H1 (cell line): ENCODE data around the gene CEMP1. TPM values are rescaled to one million over a fixed set of nuclear protein-coding genes. Genes with fewer than 3 reads are reported as not detected.

Experiments used
- CTCF ChIA-PET: fragments of 300-600 bp; sonication (Branson Sonifier 250); formaldehyde crosslinking; loops from one replicate; lab custom pipeline; 2021; ENCODE audit not compliant: partially characterized antibody; lab: Charles Lee
- POLR2A ChIA-PET: fragments of 300-600 bp; sonication (Branson Sonifier 250); formaldehyde crosslinking; loops from one replicate; lab custom pipeline; 2021; ENCODE audit warnings: inconsistent platforms; ENCODE audit not compliant: partially characterized antibody; lab: Charles Lee
- DNase-seq, 2 experiments: peaks; one replicate each; pipeline versions ENCODE4 v3.0.0 to v3.0.0-alpha.2; 2010 to 2022; ENCODE audit warnings: low spot score in 2 of 2, low read depth in 1 of 2, mixed read lengths in 1 of 2
- FAIRE-seq: peaks from 2 replicates; lab custom pipeline; 2011; peaks lifted over from hg19 to GRCh38; lab: Jason Lieb, UNC
- H2AFZ ChIP-seq: 2 replicates; pipeline ENCODE4 v1.8.1; 2012; ENCODE audit warnings: low read length, inconsistent platforms
- H2AK5ac ChIP-seq: 2 replicates; pipeline ENCODE4 v1.6.1; 2013; ENCODE audit warnings: low read depth, low read length
- H2BK120ac ChIP-seq: replicated peaks from 2 replicates; pipeline ENCODE3; 2013; ENCODE audit warnings: low read depth, low read length, inconsistent platforms
- H2BK12ac ChIP-seq: 2 replicates; pipeline ENCODE4 v1.6.1; 2013; ENCODE audit warnings: low read depth, low read length
- H2BK15ac ChIP-seq: 2 replicates; pipeline ENCODE4 v1.6.1; 2013; ENCODE audit warnings: low read length
- H2BK20ac ChIP-seq: 2 replicates; pipeline ENCODE4 v1.6.1; 2013; ENCODE audit warnings: low read length
- H2BK5ac ChIP-seq: 2 replicates; pipeline ENCODE4 v1.6.1; 2013; ENCODE audit warnings: low read depth, low read length
- H3K14ac ChIP-seq: 2 replicates; pipeline ENCODE4 v1.6.1; 2013; ENCODE audit warnings: inconsistent platforms; ENCODE audit not compliant: insufficient read length
- H3K18ac ChIP-seq: 2 replicates; pipeline ENCODE4 v1.6.1; 2013; ENCODE audit warnings: low read length; ENCODE audit errors: extremely low read depth
- H3K23ac ChIP-seq: 2 replicates; pipeline ENCODE4 v1.6.1; 2013; ENCODE audit warnings: inconsistent platforms; ENCODE audit not compliant: insufficient read length
- H3K23me2 ChIP-seq: 2 replicates; pipeline ENCODE4 v1.6.1; 2013; ENCODE audit warnings: low read depth, low read length
- H3K27ac ChIP-seq: 2 replicates; pipeline ENCODE4 v1.6.1; 2011; ENCODE audit warnings: low read depth, low read length, inconsistent platforms
- H3K27me3 ChIP-seq, 4 experiments: replicated peaks in 1 of 4; 1 replicate in 1 of 4; 2 replicates in 3 of 4; pipeline versions ENCODE4 v1.6.1 to v1.8.1; 2011 to 2013; ENCODE audit warnings: low read length in 3 of 4, mild to moderate bottlenecking in 3 of 4, inconsistent platforms in 2 of 4, mixed read lengths in 2 of 4, moderate library complexity in 1 of 4; ENCODE audit not compliant: control insufficient read depth in 3 of 4, insufficient read depth in 3 of 4; ENCODE audit errors: extremely low read depth in 1 of 4
- H3K36me3 ChIP-seq, 4 experiments: 2 replicates each; pipeline versions ENCODE4 v1.6.1 to v1.8.1; 2011 to 2013; ENCODE audit warnings: mild to moderate bottlenecking in 4 of 4, low read length in 3 of 4, moderate library complexity in 2 of 4, control low read depth in 1 of 4, inconsistent platforms in 1 of 4; ENCODE audit not compliant: insufficient read depth in 4 of 4, control insufficient read depth in 2 of 4
- H3K4ac ChIP-seq: replicated peaks from 2 replicates; pipeline ENCODE3; 2013; ENCODE audit warnings: low read length, low read depth, mixed read lengths, inconsistent platforms; ENCODE audit not compliant: insufficient read length
- H3K4me1 ChIP-seq, 4 experiments: replicated peaks in 1 of 4; 1 replicate in 1 of 4; 2 replicates in 3 of 4; pipeline versions ENCODE4 v1.6.1 to v1.8.1; 2011 to 2013; ENCODE audit warnings: low read length in 3 of 4, inconsistent platforms in 2 of 4, mixed read lengths in 1 of 4; ENCODE audit not compliant: insufficient read depth in 4 of 4, control insufficient read depth in 3 of 4
- H3K4me2 ChIP-seq, 2 experiments: 2 replicates each; pipeline versions ENCODE4 v1.6.1 to v1.8.1; 2011 to 2013; ENCODE audit warnings: low read depth in 2 of 2, low read length in 2 of 2, control low read depth in 1 of 2, inconsistent platforms in 1 of 2, mild to moderate bottlenecking in 1 of 2; ENCODE audit not compliant: insufficient read depth in 1 of 2
- H3K4me3 ChIP-seq, 4 experiments: fragments of 200-600, 300-600 bp in 1 of 4; sonication (generic), shearing (Covaris generic), sonication (Bioruptor Twin) in 1 of 4; 2 replicates each; pipeline versions ENCODE4 v1.5.1 to v1.8.1; 2011 to 2016; ENCODE audit warnings: low read length in 4 of 4, low read depth in 3 of 4, control low read depth in 2 of 4, inconsistent platforms in 2 of 4, mild to moderate bottlenecking in 2 of 4, mixed read lengths in 1 of 4, moderate library complexity in 1 of 4; ENCODE audit not compliant: insufficient read depth in 2 of 4; ENCODE audit errors: extremely low read depth in 1 of 4
- H3K56ac ChIP-seq: replicated peaks from 2 replicates; pipeline ENCODE3; 2013; ENCODE audit warnings: low read depth, mild to moderate bottlenecking, mixed read lengths, low read length, inconsistent platforms; ENCODE audit not compliant: insufficient read length
- H3K79me1 ChIP-seq: 2 replicates; pipeline ENCODE4 v1.6.1; 2013; ENCODE audit warnings: low read depth, low read length, control low read depth
- H3K79me2 ChIP-seq, 2 experiments: 2 replicates each; pipeline versions ENCODE4 v1.6.1 to v1.8.1; 2012 to 2013; ENCODE audit warnings: low read length in 2 of 2, mild to moderate bottlenecking in 2 of 2, inconsistent platforms in 1 of 2; ENCODE audit not compliant: insufficient read depth in 2 of 2, control insufficient read depth in 1 of 2
- H3K9ac ChIP-seq, 4 experiments: replicated peaks in 1 of 4; 1 replicate in 1 of 4; 2 replicates in 3 of 4; pipeline versions ENCODE4 v1.6.1 to v1.8.1; 2011 to 2013; ENCODE audit warnings: low read depth in 3 of 4, low read length in 3 of 4, control low read depth in 2 of 4, mild to moderate bottlenecking in 2 of 4, moderate library complexity in 2 of 4, inconsistent platforms in 1 of 4; ENCODE audit errors: extremely low read depth in 1 of 4
- H3K9me3 ChIP-seq, 2 experiments: 2 replicates each; pipeline versions ENCODE4 v1.6.1 to v1.8.1; 2012 to 2013; ENCODE audit warnings: mild to moderate bottlenecking in 2 of 2, moderate library complexity in 2 of 2, control low read depth in 1 of 2, inconsistent platforms in 1 of 2, low read depth in 1 of 2, low read length in 1 of 2, mixed read lengths in 1 of 2; ENCODE audit not compliant: insufficient read depth in 2 of 2
- H4K20me1 ChIP-seq, 2 experiments: replicated peaks in 1 of 2; 2 replicates each; pipeline versions ENCODE3 to v1.8.1; 2011 to 2013; ENCODE audit warnings: inconsistent platforms in 2 of 2, low read length in 2 of 2, mild to moderate bottlenecking in 1 of 2; ENCODE audit not compliant: insufficient read depth in 2 of 2, control insufficient read depth in 1 of 2
- H4K5ac ChIP-seq: 2 replicates; pipeline ENCODE4 v1.6.1; 2013; ENCODE audit warnings: low read length, low read depth, mixed read lengths, inconsistent platforms; ENCODE audit not compliant: insufficient read length
- H4K8ac ChIP-seq: 2 replicates; pipeline ENCODE4 v1.8.0; 2013; ENCODE audit warnings: mild to moderate bottlenecking, moderate library complexity, low read length, inconsistent platforms; ENCODE audit not compliant: insufficient read depth; ENCODE audit errors: extremely low read depth
- H4K91ac ChIP-seq: replicated peaks from 2 replicates; pipeline ENCODE3; 2013; ENCODE audit warnings: low read length, mixed read lengths, inconsistent platforms; ENCODE audit not compliant: insufficient read length
- EP300 ChIP-seq, 2 experiments: IDR thresholded peaks; 1 replicate in 1 of 2; 2 replicates in 1 of 2; pipeline ENCODE4 v1.6.1; 2011 to 2012; ENCODE audit warnings: low read depth in 2 of 2, low read length in 2 of 2, mild to moderate bottlenecking in 2 of 2, borderline replicate concordance in 1 of 2, inconsistent platforms in 1 of 2, moderate library complexity in 1 of 2
- HDAC2 ChIP-seq, 2 experiments: fragments of 300-600 bp in 1 of 2; sonication (generic) in 1 of 2; IDR thresholded peaks; 2 replicates each; pipeline ENCODE4 v1.6.1; 2011 to 2012; ENCODE audit warnings: low read depth in 2 of 2, low read length in 2 of 2, mild to moderate bottlenecking in 2 of 2, moderate library complexity in 2 of 2, borderline replicate concordance in 1 of 2, inconsistent platforms in 1 of 2
- JUN ChIP-seq: IDR thresholded peaks from 2 replicates; pipeline ENCODE4 v1.6.1; 2011; ENCODE audit warnings: low read depth, mild to moderate bottlenecking, improper control_type of control experiment, low read length
- PHF8 ChIP-seq: fragments of 200-600 bp; sonication (generic); conservative IDR thresholded peaks from 2 replicates; pipeline ENCODE4 v1.7.1; 2012; ENCODE audit warnings: low read depth, mild to moderate bottlenecking, inconsistent platforms, low read length, moderate library complexity
- RBBP5 ChIP-seq: IDR thresholded peaks from 2 replicates; pipeline ENCODE4 v1.7.1; 2012; ENCODE audit warnings: low read depth, mild to moderate bottlenecking, inconsistent platforms, low read length, moderate library complexity, borderline replicate concordance
- SAP30 ChIP-seq: fragments of 300-600 bp; sonication (generic); IDR thresholded peaks from 2 replicates; pipeline ENCODE4 v1.7.1; 2012; ENCODE audit warnings: low read length, moderate library complexity, mild to moderate bottlenecking, inconsistent platforms; ENCODE audit not compliant: insufficient read depth, insufficient replicate concordance
- SP4 ChIP-seq: IDR thresholded peaks from 2 replicates; pipeline ENCODE4 v1.6.1; 2012; ENCODE audit warnings: low read length, inconsistent platforms
- TAF1 ChIP-seq: IDR thresholded peaks from 2 replicates; pipeline ENCODE4 v1.6.1; 2011; ENCODE audit warnings: mild to moderate bottlenecking, low read depth, low read length
- TBP ChIP-seq: IDR thresholded peaks from 2 replicates; pipeline ENCODE4 v1.6.1; 2011; ENCODE audit warnings: low read depth, low read length, improper control_type of control experiment
- WGBS, 2 experiments: shearing (Covaris generic) in 1 of 2; methylation state at CpG; one replicate each; pipeline versions ENCODE4 v1.1.6 to v1.1.7; 2013 to 2015; ENCODE audit warnings: low lambda C conversion rate in 2 of 2, mixed read lengths in 2 of 2, inconsistent platforms in 1 of 2, low coverage in 1 of 2, missing lambda C conversion rate in 1 of 2; ENCODE audit not compliant: insufficient replicate concordance in 2 of 2, insufficient coverage in 1 of 2, insufficient read length in 1 of 2; ENCODE audit errors: extremely low coverage in 1 of 2, missing lambda C conversion rate in 1 of 2; 5-methylcytosine and 5-hydroxymethylcytosine counted together
- polyA plus RNA-seq, 7 experiments: library from polyadenylated mRNA; depleted of rRNA in 3 of 7; stranded (reverse) in 5 of 7; unstranded in 2 of 7; fragments of >200 nt in 5 of 7; fragments of 200-250 nt in 2 of 7; gene quantifications; 1 replicate in 5 of 7; 2 replicates in 1 of 7; 4 replicates in 1 of 7; pipeline versions ENCODE4 v1.2.1 to v1.2.3, GENCODE V29; 2011 to 2013; ENCODE audit warnings: missing spikeins in 2 of 7, mixed read lengths in 2 of 7
- total RNA-seq: library from RNA; stranded (reverse); fragmentation: NEBNext Ultra II Directional; extraction: Animal tissue kit (Norgen Biotek cat#: 25700); gene quantifications from 2 replicates; pipeline ENCODE4 v1.2.1, GENCODE V29; 2021

Gene CEMP1
- total and polyA plus RNA-seq, 2 of the 8 experiments (the other 6 are each of a cell fraction or from before 2014, with no cell fraction given), result not detected

- Histone ChIP-seq H3K9me3 (no peaks in the 10 kb centered on the region), H3K4me2 (peak within 1 kb of the TSS; percentile 85 to 90), H3K4me3 (peak within 1 kb of the TSS; percentile 77 to 99 (median 84)), H2BK5ac (peak within 1 kb of the TSS; percentile 78), H3K4ac (peak within 1 kb of the TSS; percentile 39), H3K14ac (no peak within 1 kb of the TSS), H4K91ac (peak within 1 kb of the TSS; percentile 79), H3K23ac (no peak within 1 kb of the TSS), H2AK5ac (no peak within 1 kb of the TSS), H3K23me2 (peaks cover 8% of the 10 kb centered on the region; the same call in 1 of the 2 replicates), H2BK15ac (no peak within 1 kb of the TSS), H3K9ac (peak within 1 kb of the TSS; percentile 89 to 97 (median 92)), H3K79me2 (peaks cover 26 to 47% of the 10 kb centered on the region in 2 experiments), H4K8ac (peak within 1 kb of the TSS; percentile 98; the same call in 1 of the 2 replicates), H4K5ac (peak within 1 kb of the TSS; percentile 73), H3K79me1 (peaks cover 17% of the 10 kb centered on the region), H3K27me3 (peaks cover 0 to 3% (median 0%) of the 10 kb centered on the region in 4 experiments; a peak in 2 of 7 replicates), H2BK120ac (no peak within 1 kb of the TSS), H3K27ac (peak within 1 kb of the TSS; percentile 99), H2AFZ (no peak within 1 kb of the TSS), H2BK20ac (no peak within 1 kb of the TSS), H3K18ac (peak within 1 kb of the TSS; percentile 85), H3K36me3 (no peaks in the 10 kb centered on the region), H3K4me1 (peaks cover 4 to 37% (median 22%) of the 10 kb centered on the region in 4 experiments), H3K56ac (peak within 1 kb of the TSS; percentile 71), H2BK12ac (peak within 1 kb of the TSS; percentile 96), H4K20me1 (peaks cover 23 to 33% of the 10 kb centered on the region in 2 experiments)
- 1% methylated on average over 41 of the region's 122 CpGs; no CpG with 5 or more reads in 1 of the 2 experiments for WGBS, 2 experiments
- peak; percentile 80 to 96 for DNase-seq
- POLR2A ChIA-PET, result interaction anchor here (0.7 to 5.6 kb wide), 15 partner anchors 10 to 333 kb away, joined by 3 to 44 read pairs (median 4); partner anchors contain the start of genes CEMP1, PDPK1, TBC1D24 and TEDC2
- FAIRE-seq, result no peak
- CTCF ChIA-PET, result interaction anchor here (1.3 to 1.6 kb wide), 2 partner anchors 16 to 28 kb away, joined by 3 to 7 read pairs; no protein-coding TSS in a partner anchor
- peak; percentile 93 for TF ChIP-seq TAF1
- peak; percentile 69; the same call in 1 of the 2 replicates for TF ChIP-seq SP4
- no peak for TF ChIP-seq HDAC2 (IDR thresholded peaks at IDR 0.05; ENCODE audit: borderline replicate concordance in 1 of 2, low read depth in 2 of 2, low read length in 2 of 2)
- peak; percentile 91 for TF ChIP-seq PHF8
- TF ChIP-seq EP300 (IDR thresholded peaks at IDR 0.05; ENCODE audit: borderline replicate concordance in 1 of 2, low read depth in 2 of 2, low read length in 2 of 2), result peak in 1 of 2 experiments; percentile 90; a peak in 2 of 3 replicates
- TF ChIP-seq TBP, result peak; percentile 84
- TF ChIP-seq JUN, result no peak
- 0 out of 2 replicates have a peak, but pooled peaks have one; percentile 34 for TF ChIP-seq RBBP5
- TF ChIP-seq SAP30, result no peak
Measured at GRCh38 chr16:2513405-2514332, 17.5 kb downstream of the CEMP1 start, which contains the start of gene ATP6V0C. ATP6V0C (plus strand) TSS chr16:2513952; CDS start chr16:2514104, 152 bp downstream.
